Smooth muscle cell (in vitro differentiated cells): ENCODE data around the gene PARS2. TPM values are rescaled to one million over a fixed set of nuclear protein-coding genes. Genes with fewer than 3 reads are reported as not detected.
A peak's percentile ranks its signal among the peaks of the same experiment; 100 is the strongest.

Experiments
- DNase-seq: peaks from one replicate; lab custom pipeline; 2025; ENCODE audit not compliant: unreplicated experiment; lab: John Stamatoyannopoulos, UW
- H2AFZ ChIP-seq: fragments of 200-600 bp; sonication (generic); 2 replicates; pipeline ENCODE4 v1.6.0; 2016; ENCODE audit warnings: antibody characterized with exemption, low read depth, mild to moderate bottlenecking
- H3F3A ChIP-seq: fragments of 200-600 bp; sonication (generic); 2 replicates; pipeline ENCODE4 v1.6.0; 2017; ENCODE audit warnings: antibody characterized with exemption, low read depth
- H3K27ac ChIP-seq: fragments of 200-600 bp; sonication (generic); 2 replicates; pipeline ENCODE4 v1.5.1; 2016; ENCODE audit warnings: low read depth, mild to moderate bottlenecking
- H3K27me3 ChIP-seq: fragments of 200-600 bp; sonication (generic); 2 replicates; pipeline ENCODE4 v1.6.1; 2016; ENCODE audit warnings: low read depth, mild to moderate bottlenecking
- H3K36me3 ChIP-seq: fragments of 200-600 bp; sonication (generic); 2 replicates; pipeline ENCODE4 v1.5.1; 2016; ENCODE audit warnings: low read depth
- H3K4me1 ChIP-seq: fragments of 200-600 bp; sonication (generic); 2 replicates; pipeline ENCODE4 v1.5.1; 2016; ENCODE audit warnings: low read depth
- H3K4me2 ChIP-seq: fragments of 200-600 bp; sonication (generic); 2 replicates; pipeline ENCODE4 v1.6.0; 2016; ENCODE audit warnings: mild to moderate bottlenecking
- H3K4me3 ChIP-seq: fragments of 200-600 bp; sonication (generic); 2 replicates; pipeline ENCODE4 v1.5.1; 2016; ENCODE audit warnings: mild to moderate bottlenecking
- H3K79me2 ChIP-seq: fragments of 200-600 bp; sonication (generic); 2 replicates; pipeline ENCODE4 v1.6.0; 2016; ENCODE audit warnings: low read depth, mild to moderate bottlenecking
- H3K9ac ChIP-seq: fragments of 200-600 bp; sonication (generic); 2 replicates; pipeline ENCODE4 v1.6.0; 2016; ENCODE audit warnings: low read depth
- H3K9me3 ChIP-seq: fragments of 200-600 bp; sonication (generic); replicated peaks from 2 replicates; pipeline ENCODE4 v1.5.1; 2016; ENCODE audit warnings: low read depth
- H4K20me1 ChIP-seq: fragments of 200-600 bp; sonication (generic); 2 replicates; pipeline ENCODE4 v1.6.0; 2016; ENCODE audit warnings: low read depth
- CTCF ChIP-seq: fragments of 200-600 bp; sonication (generic); IDR thresholded peaks from 2 replicates; pipeline ENCODE4 v1.5.1; 2017; ENCODE audit warnings: borderline replicate concordance, mild to moderate bottlenecking, antibody characterized with exemption; ENCODE audit not compliant: insufficient read depth, poor library complexity, severe bottlenecking
- WGBS: methylation state at CpG from one replicate; pipeline ENCODE4 v1.1.7; 2016; ENCODE audit warnings: low lambda C conversion rate; 5-methylcytosine and 5-hydroxymethylcytosine counted together
- polyA plus RNA-seq: library from polyadenylated mRNA; unstranded; fragments of >200 nt; fragmentation: Nextera tagmentation; extraction: Ambion mirVana; gene quantifications from 2 replicates; pipeline ENCODE4 v1.2.1, GENCODE V29; 2016
- total RNA-seq: library from RNA; depleted of rRNA; stranded (reverse); fragments of >200 nt; gene quantifications from 2 replicates; pipeline ENCODE4 v1.2.3, GENCODE V29; 2014

The PARS2 gene
- total and polyA plus RNA-seq, 2 experiments from 2014 or later: 1.7 to 5.7 TPM

GRCh38 chr1:54721719-54722118, 42.6 kb downstream of the PARS2 start:
- Histone ChIP-seq H3K9ac (no peak overlapping the region), H3K9me3 (peaks cover 20% of the 10 kb centered on the region), H3K4me1 (peaks cover 3% of the 10 kb centered on the region), H4K20me1 (no peaks in the 10 kb centered on the region), H3K79me2 (peaks cover 8% of the 10 kb centered on the region), H3K4me2 (no peak overlapping the region), H2AFZ (no peak overlapping the region), H3K4me3 (no peak overlapping the region), H3F3A (no peaks in the 10 kb centered on the region), H3K36me3 (peaks cover 61% of the 10 kb centered on the region), H3K27me3 (no peaks in the 10 kb centered on the region), H3K27ac (no peak overlapping the region)
- no peak for DNase-seq
- TF ChIP-seq CTCF: no peak

GRCh38 chr1:54716299-54717047, 47.9 kb downstream of the PARS2 start:
- H3K4me3 ChIP-seq: peak overlapping the region; percentile 90
- WGBS: 48% methylated on average over 8 of the region's 8 CpGs
- peak overlapping the region; percentile 51 for H3K27ac ChIP-seq
- peaks cover under 1% of the 10 kb centered on the region for H3K27me3 ChIP-seq
- peak overlapping the region; percentile 86 for H3K4me2 ChIP-seq
- peaks cover 17% of the 10 kb centered on the region for H3K79me2 ChIP-seq
- H2AFZ ChIP-seq: peak overlapping the region; percentile 96
- no peak for TF ChIP-seq CTCF
- H3K9ac ChIP-seq: peak overlapping the region; percentile 84
- DNase-seq: no peak
- H3K36me3 ChIP-seq: peaks cover 9% of the 10 kb centered on the region
- H3K9me3 ChIP-seq: no peaks in the 10 kb centered on the region
- H4K20me1 ChIP-seq: no peaks in the 10 kb centered on the region
- H3K4me1 ChIP-seq: peaks cover 7% of the 10 kb centered on the region
- H3F3A ChIP-seq: no peaks in the 10 kb centered on the region

GRCh38 chr1:54715493-54716298, 48.6 kb downstream of the PARS2 start, which contains the start of gene TTC4:
TTC4 (plus strand) TSS chr1:54715861; CDS start chr1:54715909, 48 bp downstream.
- H3K36me3 ChIP-seq: peaks cover 9% of the 10 kb centered on the region
- no peaks in the 10 kb centered on the region for H4K20me1 ChIP-seq
- H3F3A ChIP-seq: no peaks in the 10 kb centered on the region
- H3K27me3 ChIP-seq: peaks cover 8% of the 10 kb centered on the region
- H3K9me3 ChIP-seq: no peaks in the 10 kb centered on the region
- peaks cover 17% of the 10 kb centered on the region for H3K79me2 ChIP-seq
- TF ChIP-seq CTCF: no peak
- H3K27ac ChIP-seq: peak within 1 kb of the TSS; percentile 51
- H3K4me1 ChIP-seq: peaks cover 7% of the 10 kb centered on the region
- WGBS: 3% methylated on average over 43 of the region's 51 CpGs
- H3K4me3 ChIP-seq: peak within 1 kb of the TSS; percentile 90
- H2AFZ ChIP-seq: peak within 1 kb of the TSS; percentile 96
- peak within 1 kb of the TSS; percentile 84 for H3K9ac ChIP-seq
- DNase-seq: peak; percentile 69
- H3K4me2 ChIP-seq: peak within 1 kb of the TSS; percentile 86
